Measurements from ENCODE around the gene KIRREL1. TPM values are rescaled to one million over a fixed set of nuclear protein-coding genes. Genes with fewer than 3 reads are reported as not detected.

Gene KIRREL1
- total RNA-seq, 4 donors from 2014 or later = 37.4 to 77.1 (median 54.6) TPM

GRCh38 chr1:158028969-158029368, 35.5 kb downstream of the KIRREL1 start:
- WGBS = 32% methylated on average over 4 of the region's 4 CpGs
- intact Hi-C loops (cut with DNase I) = no loop called here
- Histone ChIP-seq H3K4me3 (no peak overlapping the region), H3K9me3 (no peaks in the 10 kb centered on the region), H3K4me1 (peaks cover 21 to 47% (median 36%) of the 10 kb centered on the region in 4 donors), H3K27ac (replicated peaks in 1 of 4) (no peak overlapping the region), H3K36me3 (peaks cover 0 to 17% (median 2%) of the 10 kb centered on the region in 4 donors), H3K27me3 (no peaks in the 10 kb centered on the region)
- DNase-seq (ENCODE audit: extremely low spot score) = no peak
- TF ChIP-seq POLR2A (IDR thresholded peaks at IDR 0.05; ENCODE audit: low read depth) (no peak), EP300 (IDR thresholded peaks at IDR 0.05) (no peak), POLR2AphosphoS5 (IDR thresholded peaks at IDR 0.05) (no peak), CTCF (IDR thresholded peaks at IDR 0.05) (no peak)

GRCh38 chr1:158035014-158035413, 41.6 kb downstream of the KIRREL1 start:
- Histone ChIP-seq H3K4me1 (peaks cover 15 to 52% (median 44%) of the 10 kb centered on the region in 4 donors), H3K4me3 (no peak overlapping the region), H3K27ac (replicated peaks in 1 of 4) (no peak overlapping the region), H3K27me3 (no peaks in the 10 kb centered on the region), H3K36me3 (peaks cover 0 to 17% (median 2%) of the 10 kb centered on the region in 4 donors), H3K9me3 (no peaks in the 10 kb centered on the region)
- DNase-seq (ENCODE audit: extremely low spot score) = no peak
- intact Hi-C loops (cut with DNase I) = loop anchor here (5.0 kb wide), 1 partner anchor 52 kb away; no protein-coding TSS in a partner anchor
- 81% methylated on average over 3 of the region's 3 CpGs for WGBS
- no peak for TF ChIP-seq POLR2A (IDR thresholded peaks at IDR 0.05; ENCODE audit: low read depth)

- intact Hi-C loops (cut with DNase I) = loop anchor here (1.0 to 5.0 kb wide), 2 partner anchors 44 to 51 kb away; no protein-coding TSS in a partner anchor
- Histone ChIP-seq H3K36me3 (peaks cover 0 to 12% (median 2%) of the 10 kb centered on the region in 4 donors), H3K27ac (replicated peaks in 1 of 4) (no peak overlapping the region), H3K9me3 (no peaks in the 10 kb centered on the region), H3K4me3 (no peak overlapping the region), H3K4me1 (peaks cover 15 to 52% (median 45%) of the 10 kb centered on the region in 4 donors), H3K27me3 (no peaks in the 10 kb centered on the region)
- no peak for DNase-seq (ENCODE audit: extremely low spot score)
- no peak for TF ChIP-seq POLR2AphosphoS5 (IDR thresholded peaks at IDR 0.05)
- no peak for TF ChIP-seq POLR2A (IDR thresholded peaks at IDR 0.05; ENCODE audit: low read depth)
- peak; percentile 77 to 82 (median 79) for TF ChIP-seq CTCF (IDR thresholded peaks at IDR 0.05)
- no peak for TF ChIP-seq EP300 (IDR thresholded peaks at IDR 0.05)
- WGBS = 54% methylated on average over 8 of the region's 8 CpGs
Measured at GRCh38 chr1:158035976-158036583, 42.6 kb downstream of the KIRREL1 start.

GRCh38 chr1:158037008-158037865, 43.8 kb downstream of the KIRREL1 start:
- Histone ChIP-seq H3K27ac (replicated peaks in 1 of 4) (no peak overlapping the region), H3K4me3 (no peak overlapping the region), H3K27me3 (no peaks in the 10 kb centered on the region), H3K9me3 (no peaks in the 10 kb centered on the region), H3K36me3 (peaks cover 0 to 4% (median 2%) of the 10 kb centered on the region in 4 donors), H3K4me1 (peaks cover 15 to 54% (median 51%) of the 10 kb centered on the region in 4 donors)
- WGBS = 83% methylated on average over 11 of the region's 17 CpGs
- intact Hi-C loops (cut with DNase I) = loop anchor here (5.0 kb wide), 1 partner anchor 50 kb away; no protein-coding TSS in a partner anchor
- no peak for DNase-seq (ENCODE audit: extremely low spot score)
- TF ChIP-seq EP300 (IDR thresholded peaks at IDR 0.05) (no peak), CTCF (IDR thresholded peaks at IDR 0.05) (no peak), POLR2A (IDR thresholded peaks at IDR 0.05; ENCODE audit: low read depth) (no peak), POLR2AphosphoS5 (IDR thresholded peaks at IDR 0.05) (no peak)

- Histone ChIP-seq H3K36me3 (no peaks in the 10 kb centered on the region), H3K27me3 (no peaks in the 10 kb centered on the region), H3K4me3 (no peak overlapping the region), H3K27ac (replicated peaks in 1 of 4) (no peak overlapping the region), H3K4me1 (peaks cover 15 to 54% (median 51%) of the 10 kb centered on the region in 4 donors), H3K9me3 (no peaks in the 10 kb centered on the region)
- no peak for DNase-seq (ENCODE audit: extremely low spot score)
- TF ChIP-seq CTCF (IDR thresholded peaks at IDR 0.05) = no peak
- TF ChIP-seq POLR2A (IDR thresholded peaks at IDR 0.05; ENCODE audit: low read depth) = no peak
- no peak for TF ChIP-seq EP300 (IDR thresholded peaks at IDR 0.05)
- no peak for TF ChIP-seq POLR2AphosphoS5 (IDR thresholded peaks at IDR 0.05)
- WGBS = 36% methylated on average over 7 of the region's 9 CpGs
- intact Hi-C loops (cut with DNase I) = loop anchor here (5.0 kb wide), 1 partner anchor 49 kb away; no protein-coding TSS in a partner anchor
Measured at GRCh38 chr1:158037866-158038359, 44.5 kb downstream of the KIRREL1 start.

Data from esophagus muscularis mucosa (tissue), 4 donors.